Endodermal cell (in vitro differentiated cells): Measurements from ENCODE around the gene DLG2. TPM values are rescaled to one million over a fixed set of nuclear protein-coding genes. Genes with fewer than 3 reads are reported as not detected.

Experiments
- DNase-seq: peaks from one replicate; pipeline ENCODE4 v3.0.0-alpha.2; 2017
- H3K27ac ChIP-seq: 2 replicates; pipeline ENCODE4 v1.5.1; 2013; ENCODE audit warnings: mild to moderate bottlenecking, low read depth, low read length, moderate library complexity
- H3K27me3 ChIP-seq: 2 replicates; pipeline ENCODE4 v1.6.1; 2013; ENCODE audit warnings: mild to moderate bottlenecking, low read length, moderate library complexity; ENCODE audit not compliant: insufficient read depth, control insufficient read depth, poor library complexity, severe bottlenecking
- H3K36me3 ChIP-seq: 2 replicates; pipeline ENCODE4 v1.7.0; 2013; ENCODE audit warnings: mild to moderate bottlenecking, low read length, moderate library complexity; ENCODE audit not compliant: control insufficient read depth, insufficient read depth
- H3K4me1 ChIP-seq: one replicate; pipeline ENCODE4 v1.7.0; 2013; ENCODE audit warnings: low read length; ENCODE audit not compliant: control insufficient read depth, insufficient read depth
- H3K4me3 ChIP-seq: 2 replicates; pipeline ENCODE4 v1.5.1; 2013; ENCODE audit warnings: mild to moderate bottlenecking, low read length, moderate library complexity
- H3K9ac ChIP-seq: 2 replicates; pipeline ENCODE4 v1.6.1; 2013; ENCODE audit warnings: mild to moderate bottlenecking, low read length, moderate library complexity; ENCODE audit not compliant: poor library complexity, severe bottlenecking; ENCODE audit errors: extremely low read depth
- H3K9me3 ChIP-seq: 2 replicates; pipeline ENCODE4 v1.6.1; 2013; ENCODE audit warnings: mild to moderate bottlenecking, low read length, moderate library complexity; ENCODE audit not compliant: control insufficient read depth
- H3K27ac Mint-ChIP-seq: 2 replicates; pipeline ENCODE4 v1.8.0; 2020; ENCODE audit warnings: mixed read lengths
- H3K27me3 Mint-ChIP-seq: 2 replicates; pipeline ENCODE4 v1.8.0; 2021; ENCODE audit warnings: mild to moderate bottlenecking, mixed read lengths; ENCODE audit not compliant: insufficient read depth
- H3K36me3 Mint-ChIP-seq: 2 replicates; pipeline ENCODE4 v1.8.0; 2020; ENCODE audit warnings: low read depth, mixed read lengths
- H3K4me1 Mint-ChIP-seq: 2 replicates; pipeline ENCODE4 v1.8.0; 2020; ENCODE audit warnings: mixed read lengths
- H3K4me3 Mint-ChIP-seq: 2 replicates; pipeline ENCODE4 v1.8.0; 2020; ENCODE audit warnings: mild to moderate bottlenecking, moderate library complexity, mixed read lengths
- H3K9me3 Mint-ChIP-seq: 2 replicates; pipeline ENCODE4 v1.8.0; 2020; ENCODE audit warnings: mild to moderate bottlenecking, mixed read lengths
- WGBS, 2 experiments: methylation state at CpG; one replicate each; pipeline versions ENCODE4 v1.1.5 to v1.1.7; 2013; ENCODE audit warnings: missing lambda C conversion rate in 2 of 2, mixed read lengths in 1 of 2; ENCODE audit not compliant: insufficient coverage in 1 of 2, insufficient read length in 1 of 2; 5-methylcytosine and 5-hydroxymethylcytosine counted together
- total RNA-seq, 2 donors: library from RNA; stranded (reverse); fragmentation: NEBNext Ultra II Directional in 1 of 2; extraction: Animal tissue kit (Norgen Biotek cat#: 25700) in 1 of 2; gene quantifications; 2 replicates in 1 of 2; 3 replicates in 1 of 2; pipeline ENCODE4 v1.2.1, GENCODE V29; 2021
- TF ChIP-seq, protein P1 (sequence below): fragments of 200-600 bp; sonication (generic); conservative IDR thresholded peaks from 2 replicates; pipeline ENCODE4 v1.5.0; 2021; ENCODE audit warnings: antibody characterized with exemption, mild to moderate bottlenecking

DLG2 gene
- total RNA-seq, 2 donors from 2014 or later = 9.6 to 10.6 TPM

GRCh38 chr11:83717537-83717936 is 1909.6 kb downstream of the DLG2 start:
- Histone ChIP-seq H3K36me3 (peaks cover 15% of the 10 kb centered on the region), H3K27me3 (no peaks in the 10 kb centered on the region), H3K4me1 (peaks cover 10% of the 10 kb centered on the region), H3K4me3 (no peak overlapping the region), H3K27ac (no peak overlapping the region), H3K9ac (no peak overlapping the region), H3K9me3 (no peaks in the 10 kb centered on the region)
- H3K36me3 Mint-ChIP-seq = no peaks in the 10 kb centered on the region
- H3K27me3 Mint-ChIP-seq = no peaks in the 10 kb centered on the region
- TF ChIP-seq, protein P1, sequence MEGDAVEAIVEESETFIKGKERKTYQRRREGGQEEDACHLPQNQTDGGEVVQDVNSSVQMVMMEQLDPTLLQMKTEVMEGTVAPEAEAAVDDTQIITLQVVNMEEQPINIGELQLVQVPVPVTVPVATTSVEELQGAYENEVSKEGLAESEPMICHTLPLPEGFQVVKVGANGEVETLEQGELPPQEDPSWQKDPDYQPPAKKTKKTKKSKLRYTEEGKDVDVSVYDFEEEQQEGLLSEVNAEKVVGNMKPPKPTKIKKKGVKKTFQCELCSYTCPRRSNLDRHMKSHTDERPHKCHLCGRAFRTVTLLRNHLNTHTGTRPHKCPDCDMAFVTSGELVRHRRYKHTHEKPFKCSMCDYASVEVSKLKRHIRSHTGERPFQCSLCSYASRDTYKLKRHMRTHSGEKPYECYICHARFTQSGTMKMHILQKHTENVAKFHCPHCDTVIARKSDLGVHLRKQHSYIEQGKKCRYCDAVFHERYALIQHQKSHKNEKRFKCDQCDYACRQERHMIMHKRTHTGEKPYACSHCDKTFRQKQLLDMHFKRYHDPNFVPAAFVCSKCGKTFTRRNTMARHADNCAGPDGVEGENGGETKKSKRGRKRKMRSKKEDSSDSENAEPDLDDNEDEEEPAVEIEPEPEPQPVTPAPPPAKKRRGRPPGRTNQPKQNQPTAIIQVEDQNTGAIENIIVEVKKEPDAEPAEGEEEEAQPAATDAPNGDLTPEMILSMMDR = no peak
- H3K27ac Mint-ChIP-seq = no peak overlapping the region
- no peak overlapping the region for H3K4me3 Mint-ChIP-seq
- DNase-seq = no peak
- WGBS, 2 experiments = 87 to 93% methylated on average over 3 of the region's 3 CpGs
- H3K9me3 Mint-ChIP-seq = no peaks in the 10 kb centered on the region
- peaks cover 35% of the 10 kb centered on the region for H3K4me1 Mint-ChIP-seq

GRCh38 chr11:83715927-83716535 is 1911.1 kb downstream of the DLG2 start:
- Mint-ChIP-seq H3K27me3 (no peaks in the 10 kb centered on the region), H3K36me3 (no peaks in the 10 kb centered on the region), H3K9me3 (no peaks in the 10 kb centered on the region), H3K4me1 (peaks cover 27% of the 10 kb centered on the region), H3K27ac (no peak overlapping the region), H3K4me3 (no peak overlapping the region)
- Histone ChIP-seq H3K9ac (no peak overlapping the region), H3K27me3 (no peaks in the 10 kb centered on the region), H3K4me3 (no peak overlapping the region), H3K36me3 (peaks cover 15% of the 10 kb centered on the region), H3K4me1 (peaks cover 15% of the 10 kb centered on the region), H3K9me3 (no peaks in the 10 kb centered on the region), H3K27ac (no peak overlapping the region)
- TF ChIP-seq, protein P1 = no peak
- no peak for DNase-seq
- WGBS, 2 experiments = 95 to 100% methylated on average over 1 to 2 of the region's 2 CpGs

GRCh38 chr11:83713708-83714107 is 1913.4 kb downstream of the DLG2 start:
- no peak overlapping the region for H3K9ac ChIP-seq
- H3K4me3 Mint-ChIP-seq = no peak overlapping the region
- no peak overlapping the region for H3K27ac ChIP-seq
- peaks cover 24% of the 10 kb centered on the region for H3K4me1 Mint-ChIP-seq
- H3K4me3 ChIP-seq = no peak overlapping the region
- peaks cover 10% of the 10 kb centered on the region for H3K36me3 ChIP-seq
- no peaks in the 10 kb centered on the region for H3K36me3 Mint-ChIP-seq
- H3K27ac Mint-ChIP-seq = no peak overlapping the region
- no peaks in the 10 kb centered on the region for H3K9me3 ChIP-seq
- no peaks in the 10 kb centered on the region for H3K9me3 Mint-ChIP-seq
- H3K27me3 ChIP-seq = no peaks in the 10 kb centered on the region
- TF ChIP-seq, protein P1 = no peak
- DNase-seq = no peak
- WGBS, 2 experiments = 93 to 100% methylated on average over 2 of the region's 2 CpGs
- no peaks in the 10 kb centered on the region for H3K27me3 Mint-ChIP-seq
- H3K4me1 ChIP-seq = peaks cover 17% of the 10 kb centered on the region
